DMS153 treated with DMSO at 0.1 percent for 48 hours (cell line): ENCODE data around the gene FBXO33.

Experiments used
- DNase-seq: peaks from one replicate; lab custom pipeline; 2025; ENCODE audit not compliant: unreplicated experiment; lab: John Stamatoyannopoulos, UW

The FBXO33 gene

GRCh38 chr14:39432179-39432618 lies at the start of gene FBXO33:
Gene FBXO33 (minus strand): TSS chr14:39432433. CDS start chr14:39432162, 271 bp downstream.
- DNase-seq, result peak; percentile 88

GRCh38 chr14:39474416-39474911 lies 42.2 kb upstream of the FBXO33 start:
- no peak for DNase-seq

GRCh38 chr14:39472078-39472477 lies 39.8 kb upstream of the FBXO33 start:
- no peak for DNase-seq

GRCh38 chr14:39469094-39469710 lies 37.0 kb upstream of the FBXO33 start:
- DNase-seq, result no peak

GRCh38 chr14:39467889-39468524 lies 35.8 kb upstream of the FBXO33 start:
- peak; percentile 9 for DNase-seq

GRCh38 chr14:39459795-39460478 lies 27.7 kb upstream of the FBXO33 start:
- no peak for DNase-seq

- no peak for DNase-seq
Observed at GRCh38 chr14:39456702-39457250, 24.5 kb upstream of the FBXO33 start.

- no peak for DNase-seq
Observed at GRCh38 chr14:39454906-39455539, 22.8 kb upstream of the FBXO33 start.

GRCh38 chr14:39452680-39453079 lies 20.4 kb upstream of the FBXO33 start:
- DNase-seq, result no peak

GRCh38 chr14:39451811-39452210 lies 19.6 kb upstream of the FBXO33 start:
- DNase-seq, result no peak

GRCh38 chr14:39447175-39447661 lies 15.0 kb upstream of the FBXO33 start:
- DNase-seq, result no peak

GRCh38 chr14:39446131-39446744 lies 14.0 kb upstream of the FBXO33 start:
- no peak for DNase-seq

- no peak for DNase-seq
Observed at GRCh38 chr14:39442293-39442692, 10.1 kb upstream of the FBXO33 start.

- DNase-seq, result no peak
Observed at GRCh38 chr14:39441805-39442204, 9.6 kb upstream of the FBXO33 start.

- DNase-seq, result no peak
Observed at GRCh38 chr14:39440975-39441374, 8.7 kb upstream of the FBXO33 start.

- no peak for DNase-seq
Observed at GRCh38 chr14:39435241-39435640, 3.0 kb upstream of the FBXO33 start.

GRCh38 chr14:39434401-39434800 lies 2.2 kb upstream of the FBXO33 start:
- DNase-seq, result no peak

GRCh38 chr14:39433452-39433813 lies 1.2 kb upstream of the FBXO33 start:
- DNase-seq, result no peak

GRCh38 chr14:39432619-39433451 lies 602 bp upstream of the FBXO33 start:
- peak; percentile 87 for DNase-seq
